ENCODE results near the gene VRK1. TPM values are rescaled to one million over a fixed set of nuclear protein-coding genes. Genes with fewer than 3 reads are reported as not detected.

The VRK1 gene
- total RNA-seq, 1 experiment from 2014 or later = 166 TPM

- Histone ChIP-seq H4K20me1 (ENCODE audit: insufficient read depth, low read depth, low read length) (no peaks in the 10 kb centered on the region), H3K9me3 (ENCODE audit: low read length) (no peaks in the 10 kb centered on the region), H3K9ac (ENCODE audit: low read length) (no peak overlapping the region), H3K4me1 (ENCODE audit: low read length) (peaks cover 15% of the 10 kb centered on the region), H3K27ac (ENCODE audit: low read length) (no peak overlapping the region), H3K27me3 (ENCODE audit: low read length) (no peaks in the 10 kb centered on the region), H3K9me2 (replicated peaks; ENCODE audit: insufficient read depth, low read length) (no peaks in the 10 kb centered on the region), H3K36me3 (ENCODE audit: insufficient read depth, low read length) (peaks cover 35% of the 10 kb centered on the region; the same call in 1 of the 2 replicates), H3K4me3 (ENCODE audit: low read length) (no peak overlapping the region), H2AFZ (ENCODE audit: low read length) (no peak overlapping the region), H3K4me2 (ENCODE audit: low read depth, low read length, poor library complexity, severe bottlenecking) (no peak overlapping the region), H3K79me2 (ENCODE audit: low read length) (peaks cover 100% of the 10 kb centered on the region)
- no peak for DNase-seq
Observed at GRCh38 chr14:96817750-96818666, 20.8 kb downstream of the VRK1 start.

- H3K9ac ChIP-seq (ENCODE audit: low read length) = no peak overlapping the region
- peaks cover 4% of the 10 kb centered on the region; the same call in 1 of the 2 replicates for H4K20me1 ChIP-seq (ENCODE audit: insufficient read depth, low read depth, low read length)
- no peak for DNase-seq
- no peak overlapping the region for H3K4me2 ChIP-seq (ENCODE audit: low read depth, low read length, poor library complexity, severe bottlenecking)
- no peaks in the 10 kb centered on the region for H3K9me2 ChIP-seq (replicated peaks; ENCODE audit: insufficient read depth, low read length)
- H3K4me1 ChIP-seq (ENCODE audit: low read length) = peaks cover 12% of the 10 kb centered on the region
- no peaks in the 10 kb centered on the region for H3K27me3 ChIP-seq (ENCODE audit: low read length)
- no peak overlapping the region for H2AFZ ChIP-seq (ENCODE audit: low read length)
- H3K9me3 ChIP-seq (ENCODE audit: low read length) = 0 out of 2 replicates have a peak, but pooled peaks cover 3% of the 10 kb centered on the region
- no peak overlapping the region for H3K27ac ChIP-seq (ENCODE audit: low read length)
- peaks cover 34% of the 10 kb centered on the region for H3K36me3 ChIP-seq (ENCODE audit: insufficient read depth, low read length)
- peaks cover 100% of the 10 kb centered on the region for H3K79me2 ChIP-seq (ENCODE audit: low read length)
- H3K4me3 ChIP-seq (ENCODE audit: low read length) = no peak overlapping the region
Observed at GRCh38 chr14:96821501-96821900, 24.3 kb downstream of the VRK1 start.

GRCh38 chr14:96823652-96824051 lies 26.5 kb downstream of the VRK1 start:
- H2AFZ ChIP-seq (ENCODE audit: low read length) = no peak overlapping the region
- no peak for DNase-seq

GRCh38 chr14:96824283-96824682 lies 27.1 kb downstream of the VRK1 start:
- peaks cover 4% of the 10 kb centered on the region; the same call in 1 of the 2 replicates for H4K20me1 ChIP-seq (ENCODE audit: insufficient read depth, low read depth, low read length)
- H3K4me2 ChIP-seq (ENCODE audit: low read depth, low read length, poor library complexity, severe bottlenecking) = no peak overlapping the region
- H3K4me1 ChIP-seq (ENCODE audit: low read length) = no peaks in the 10 kb centered on the region
- H2AFZ ChIP-seq (ENCODE audit: low read length) = no peak overlapping the region
- peaks cover 8% of the 10 kb centered on the region; the same call in 1 of the 2 replicates for H3K9me3 ChIP-seq (ENCODE audit: low read length)
- no peak overlapping the region for H3K4me3 ChIP-seq (ENCODE audit: low read length)
- no peaks in the 10 kb centered on the region for H3K9me2 ChIP-seq (replicated peaks; ENCODE audit: insufficient read depth, low read length)
- H3K79me2 ChIP-seq (ENCODE audit: low read length) = peaks cover 100% of the 10 kb centered on the region
- H3K36me3 ChIP-seq (ENCODE audit: insufficient read depth, low read length) = peaks cover 50% of the 10 kb centered on the region
- no peak overlapping the region for H3K9ac ChIP-seq (ENCODE audit: low read length)
- no peaks in the 10 kb centered on the region for H3K27me3 ChIP-seq (ENCODE audit: low read length)
- no peak for DNase-seq
- H3K27ac ChIP-seq (ENCODE audit: low read length) = no peak overlapping the region

More at GRCh38 chr14:96823652-96824051, 26.5 kb downstream of the VRK1 start:
- H3K9ac ChIP-seq (ENCODE audit: low read length) = no peak overlapping the region
- peaks cover 47% of the 10 kb centered on the region for H3K36me3 ChIP-seq (ENCODE audit: insufficient read depth, low read length)
- H3K79me2 ChIP-seq (ENCODE audit: low read length) = peaks cover 100% of the 10 kb centered on the region
- H3K9me2 ChIP-seq (replicated peaks; ENCODE audit: insufficient read depth, low read length) = no peaks in the 10 kb centered on the region
- no peak overlapping the region for H3K27ac ChIP-seq (ENCODE audit: low read length)
- no peaks in the 10 kb centered on the region for H3K4me1 ChIP-seq (ENCODE audit: low read length)
- no peak overlapping the region for H3K4me2 ChIP-seq (ENCODE audit: low read depth, low read length, poor library complexity, severe bottlenecking)
- H3K9me3 ChIP-seq (ENCODE audit: low read length) = peaks cover 8% of the 10 kb centered on the region; the same call in 1 of the 2 replicates
- no peak overlapping the region for H3K4me3 ChIP-seq (ENCODE audit: low read length)
- peaks cover 4% of the 10 kb centered on the region; the same call in 1 of the 2 replicates for H4K20me1 ChIP-seq (ENCODE audit: insufficient read depth, low read depth, low read length)
- H3K27me3 ChIP-seq (ENCODE audit: low read length) = no peaks in the 10 kb centered on the region

- H3K79me2 ChIP-seq (ENCODE audit: low read length) = peaks cover 100% of the 10 kb centered on the region
Observed at GRCh38 chr14:96826818-96827217, 29.6 kb downstream of the VRK1 start.

GRCh38 chr14:96827290-96827689 lies 30.1 kb downstream of the VRK1 start:
- no peak overlapping the region for H3K27ac ChIP-seq (ENCODE audit: low read length)
- peaks cover 42% of the 10 kb centered on the region for H3K36me3 ChIP-seq (ENCODE audit: insufficient read depth, low read length)
- H2AFZ ChIP-seq (ENCODE audit: low read length) = no peak overlapping the region
- H3K27me3 ChIP-seq (ENCODE audit: low read length) = no peaks in the 10 kb centered on the region
- no peaks in the 10 kb centered on the region for H3K9me2 ChIP-seq (replicated peaks; ENCODE audit: insufficient read depth, low read length)
- peaks cover 4% of the 10 kb centered on the region; the same call in 1 of the 2 replicates for H4K20me1 ChIP-seq (ENCODE audit: insufficient read depth, low read depth, low read length)
- no peak overlapping the region for H3K4me3 ChIP-seq (ENCODE audit: low read length)
- H3K9ac ChIP-seq (ENCODE audit: low read length) = no peak overlapping the region
- H3K9me3 ChIP-seq (ENCODE audit: low read length) = peaks cover 10% of the 10 kb centered on the region
- no peaks in the 10 kb centered on the region for H3K4me1 ChIP-seq (ENCODE audit: low read length)
- no peak for DNase-seq
- peaks cover 100% of the 10 kb centered on the region for H3K79me2 ChIP-seq (ENCODE audit: low read length)
- H3K4me2 ChIP-seq (ENCODE audit: low read depth, low read length, poor library complexity, severe bottlenecking) = no peak overlapping the region

More at GRCh38 chr14:96826818-96827217, 29.6 kb downstream of the VRK1 start:
- Histone ChIP-seq H3K36me3 (ENCODE audit: insufficient read depth, low read length) (peaks cover 44% of the 10 kb centered on the region), H3K4me3 (ENCODE audit: low read length) (no peak overlapping the region), H4K20me1 (ENCODE audit: insufficient read depth, low read depth, low read length) (peaks cover 4% of the 10 kb centered on the region; the same call in 1 of the 2 replicates), H3K9me2 (replicated peaks; ENCODE audit: insufficient read depth, low read length) (no peaks in the 10 kb centered on the region), H3K9ac (ENCODE audit: low read length) (no peak overlapping the region), H3K27ac (ENCODE audit: low read length) (no peak overlapping the region), H3K4me2 (ENCODE audit: low read depth, low read length, poor library complexity, severe bottlenecking) (no peak overlapping the region), H3K9me3 (ENCODE audit: low read length) (peaks cover 10% of the 10 kb centered on the region), H3K4me1 (ENCODE audit: low read length) (no peaks in the 10 kb centered on the region), H3K27me3 (ENCODE audit: low read length) (no peaks in the 10 kb centered on the region), H2AFZ (ENCODE audit: low read length) (no peak overlapping the region)
- no peak for DNase-seq

GRCh38 chr14:96829791-96830190 lies 32.6 kb downstream of the VRK1 start:
- H3K4me3 ChIP-seq (ENCODE audit: low read length) = no peak overlapping the region
- no peak overlapping the region for H3K4me2 ChIP-seq (ENCODE audit: low read depth, low read length, poor library complexity, severe bottlenecking)
- peaks cover 100% of the 10 kb centered on the region for H3K79me2 ChIP-seq (ENCODE audit: low read length)
- no peaks in the 10 kb centered on the region for H3K27me3 ChIP-seq (ENCODE audit: low read length)
- H3K9ac ChIP-seq (ENCODE audit: low read length) = no peak overlapping the region
- H3K36me3 ChIP-seq (ENCODE audit: insufficient read depth, low read length) = peaks cover 55% of the 10 kb centered on the region
- H3K9me2 ChIP-seq (replicated peaks; ENCODE audit: insufficient read depth, low read length) = no peaks in the 10 kb centered on the region
- peaks cover 4% of the 10 kb centered on the region; the same call in 1 of the 2 replicates for H4K20me1 ChIP-seq (ENCODE audit: insufficient read depth, low read depth, low read length)
- no peaks in the 10 kb centered on the region for H3K4me1 ChIP-seq (ENCODE audit: low read length)
- peaks cover 7% of the 10 kb centered on the region for H3K9me3 ChIP-seq (ENCODE audit: low read length)
- no peak for DNase-seq
- no peak overlapping the region for H3K27ac ChIP-seq (ENCODE audit: low read length)
- no peak overlapping the region for H2AFZ ChIP-seq (ENCODE audit: low read length)

- Histone ChIP-seq H3K4me2 (ENCODE audit: low read depth, low read length, poor library complexity, severe bottlenecking) (no peak overlapping the region), H3K9ac (ENCODE audit: low read length) (no peak overlapping the region), H3K4me1 (ENCODE audit: low read length) (no peaks in the 10 kb centered on the region), H3K36me3 (ENCODE audit: insufficient read depth, low read length) (peaks cover 65% of the 10 kb centered on the region), H2AFZ (ENCODE audit: low read length) (no peak overlapping the region), H3K27ac (ENCODE audit: low read length) (no peak overlapping the region), H3K4me3 (ENCODE audit: low read length) (no peak overlapping the region), H3K9me2 (replicated peaks; ENCODE audit: insufficient read depth, low read length) (no peaks in the 10 kb centered on the region), H3K79me2 (ENCODE audit: low read length) (peaks cover 100% of the 10 kb centered on the region), H3K9me3 (ENCODE audit: low read length) (peaks cover 7% of the 10 kb centered on the region), H3K27me3 (ENCODE audit: low read length) (no peaks in the 10 kb centered on the region), H4K20me1 (ENCODE audit: insufficient read depth, low read depth, low read length) (no peaks in the 10 kb centered on the region)
- no peak for DNase-seq
Observed at GRCh38 chr14:96830946-96831345, 33.8 kb downstream of the VRK1 start.
